Transverse colon (tissue), 3 donors: ENCODE measurements around the gene EHD3.

Experiments used
- CTCF ChIP-seq, 5 experiments: fragments of 200-600 bp in 3 of 5; fragments of 450-650 bp in 2 of 5; sonication (generic) in 3 of 5; IDR thresholded peaks; 1 replicate in 2 of 5; 2 replicates in 3 of 5; pipeline ENCODE4 v1.5.1; 2016 to 2017; ENCODE audit warnings: antibody characterized with exemption in 5 of 5, inconsistent platforms in 3 of 5, mild to moderate bottlenecking in 2 of 5, moderate library complexity in 1 of 5
- EP300 ChIP-seq: sonication (generic); formaldehyde crosslinking; IDR thresholded peaks from one replicate; pipeline ENCODE4 v1.6.1; 2017; ENCODE audit warnings: antibody characterized with exemption, low read depth
- POLR2A ChIP-seq: fragments of 450-650 bp; IDR thresholded peaks from one replicate; pipeline ENCODE4 v1.6.1; 2016; ENCODE audit warnings: antibody characterized with exemption, mild to moderate bottlenecking, moderate library complexity

- no peak for TF ChIP-seq CTCF (IDR thresholded peaks at IDR 0.05)
- no peak for TF ChIP-seq POLR2A
- no peak for TF ChIP-seq EP300
Observed at GRCh38 chr2:31189141-31189540, 44.8 kb upstream of the EHD3 start.
